ENCODE data around the gene SHROOM1.

GRCh38 chr5:132819468-132819867, 11.0 kb downstream of the SHROOM1 start:
- TF ChIP-seq CTCF (IDR thresholded peaks at IDR 0.05) = no peak
- no peak for TF ChIP-seq ZFX (IDR thresholded peaks at IDR 0.05; ENCODE audit: borderline replicate concordance)

Measured in 22Rv1 (cell line).